HepG2 (cell line): ENCODE results near the gene DMBT1. TPM values are rescaled to one million over a fixed set of nuclear protein-coding genes. Genes with fewer than 3 reads are reported as not detected.

Experiments
- ATAC-seq: fragments of 200-7000 bp; cut with Tn5 transposase; 3 replicates; pipeline ENCODE4 v1.9.1; 2020; ENCODE audit warnings: mild to moderate bottlenecking, moderate library complexity
- BruUV-seq: library from RNA; stranded (reverse); fragments of 400-500 nt; replicated peaks from 2 replicates; lab custom pipeline; 2021; lab: Mats Ljungman, UMichigan
- CTCF ChIA-PET: fragments of 300-600 bp; formaldehyde crosslinking; extraction: SDS; loops from one replicate; lab custom pipeline; 2021; ENCODE audit warnings: low total read pairs, inconsistent platforms, low intra/inter-chr PET ratio; lab: Yijun Ruan, JAX
- POLR2A ChIA-PET: fragments of 350-600 bp; sonication (Branson Sonifier 250); formaldehyde crosslinking; loops from one replicate; lab custom pipeline; 2020; ENCODE audit warnings: antibody characterized with exemption, inconsistent platforms; lab: Yijun Ruan, JAX
- DNase-seq: peaks from one replicate; pipeline ENCODE4 v3.0.0-alpha.2; 2015; ENCODE audit warnings: low spot score
- FAIRE-seq: peaks from 3 replicates; lab custom pipeline; 2011; peaks lifted over from hg19 to GRCh38; lab: Jason Lieb, UNC
- H2AFZ ChIP-seq: one replicate; pipeline ENCODE4 v1.6.1; 2011; ENCODE audit warnings: low read length, inconsistent platforms
- H3K27ac ChIP-seq: fragments of 300-600 bp; 3 replicates; pipeline ENCODE4 v1.8.0; 2011; ENCODE audit warnings: mixed run types, mild to moderate bottlenecking, mixed read lengths, low read length, inconsistent platforms; ENCODE audit not compliant: insufficient read depth; ENCODE audit errors: extremely low read length
- H3K27me3 ChIP-seq, 2 experiments: fragments of 200-600 bp in 1 of 2; 2 replicates in 1 of 2; 3 replicates in 1 of 2; pipeline versions ENCODE4 v1.6.0 to v1.8.0; 2011; ENCODE audit warnings: low read length in 2 of 2, mild to moderate bottlenecking in 2 of 2, moderate library complexity in 2 of 2, inconsistent platforms in 1 of 2; ENCODE audit not compliant: insufficient read depth in 2 of 2, control insufficient read depth in 1 of 2
- H3K36me3 ChIP-seq, 2 experiments: fragments of 200-600 bp in 1 of 2; replicated peaks in 1 of 2; 2 replicates in 1 of 2; 3 replicates in 1 of 2; pipeline versions ENCODE4 v1.5.1 to v1.8.0; 2011; ENCODE audit warnings: low read length in 2 of 2, inconsistent platforms in 1 of 2; ENCODE audit not compliant: insufficient read depth in 2 of 2, control insufficient read depth in 1 of 2
- H3K4me1 ChIP-seq: 2 replicates; pipeline ENCODE4 v1.5.1; 2012; ENCODE audit warnings: low read length, inconsistent platforms; ENCODE audit not compliant: insufficient read depth
- H3K4me2 ChIP-seq: 2 replicates; pipeline ENCODE4 v1.6.0; 2011; ENCODE audit warnings: low read depth, low read length, inconsistent platforms
- H3K4me3 ChIP-seq, 3 experiments: fragments of 200-600 bp in 1 of 3; sonication (generic), shearing (Covaris generic) in 1 of 3; replicated peaks in 1 of 3; 2 replicates each; pipeline ENCODE4 v1.5.1; 2011 to 2016; ENCODE audit warnings: low read length in 3 of 3, inconsistent platforms in 2 of 3, low read depth in 2 of 3, mild to moderate bottlenecking in 2 of 3, control low read depth in 1 of 3, mixed read lengths in 1 of 3; ENCODE audit not compliant: insufficient read depth in 1 of 3
- H3K79me2 ChIP-seq: one replicate; pipeline ENCODE4 v1.6.1; 2011; ENCODE audit warnings: low read length, inconsistent platforms; ENCODE audit not compliant: insufficient read depth
- H3K9ac ChIP-seq: 2 replicates; pipeline ENCODE4 v1.6.0; 2011; ENCODE audit warnings: mild to moderate bottlenecking, low read depth, low read length, inconsistent platforms; ENCODE audit not compliant: insufficient read depth
- H3K9me3 ChIP-seq: 2 replicates; pipeline ENCODE4 v1.5.1; 2012; ENCODE audit warnings: mild to moderate bottlenecking, low read length
- H4K20me1 ChIP-seq: 2 replicates; pipeline ENCODE4 v1.6.0; 2011; ENCODE audit warnings: inconsistent platforms, mild to moderate bottlenecking, low read length, moderate library complexity; ENCODE audit not compliant: insufficient read depth
- GZF1 ChIP-seq: sonication (generic); formaldehyde crosslinking; IDR thresholded peaks from 2 replicates; pipeline ENCODE4 v1.5.1; 2020; ENCODE audit warnings: mild to moderate bottlenecking, missing genetic modification reagents
- PCBP2 ChIP-seq: fragments of 200-400 bp; formaldehyde crosslinking; optimal IDR thresholded peaks from 2 replicates; pipeline ENCODE3; 2018; ENCODE audit warnings: low read length, low read depth; ENCODE audit not compliant: poor library complexity, severe bottlenecking
- RBAK ChIP-seq: sonication (generic); formaldehyde crosslinking; IDR thresholded peaks from 2 replicates; pipeline ENCODE4 v1.5.1; 2020; ENCODE audit warnings: mild to moderate bottlenecking, missing genetic modification reagents
- SIX4 ChIP-seq: sonication (generic); formaldehyde crosslinking; IDR thresholded peaks from 2 replicates; pipeline ENCODE4 v1.4.0; 2020; ENCODE audit warnings: missing genetic modification reagents
- TGIF2 ChIP-seq: IDR thresholded peaks from 2 replicates; pipeline ENCODE4 v1.6.1; 2016; ENCODE audit warnings: control low read depth, missing compliant biosample characterization
- ZEB1 ChIP-seq: IDR thresholded peaks from 2 replicates; pipeline ENCODE4 v1.6.1; 2012; ENCODE audit warnings: mild to moderate bottlenecking, low read depth, inconsistent platforms; ENCODE audit not compliant: insufficient replicate concordance
- ZKSCAN8 ChIP-seq: IDR thresholded peaks from 2 replicates; pipeline ENCODE4 v1.6.1; 2016; ENCODE audit warnings: borderline replicate concordance, missing genetic modification reagents, missing compliant biosample characterization
- WGBS: methylation state at CpG from one replicate; pipeline ENCODE4 v1.1.6; 2017; ENCODE audit warnings: low lambda C conversion rate; 5-methylcytosine and 5-hydroxymethylcytosine counted together
- in situ Hi-C: cut with HindIII; loops from 2 replicates; pipeline ENCODE4 v1.10.0; 2017; ENCODE audit warnings: low pct_unique_long_range_greater_than_20kb; ENCODE audit not compliant: extremely low pct_ligation_motif_present
- intact Hi-C: fragments of 100-400 bp; cut with micrococcal nuclease; formaldehyde crosslinking; loops from one replicate; pipeline ENCODE4 v1.10.0; 2022; ENCODE audit not compliant: unreplicated experiment
- polyA plus RNA-seq, 8 experiments: library from polyadenylated mRNA; depleted of rRNA in 3 of 8; stranded (reverse) in 7 of 8; unstranded in 1 of 8; fragments of >200 nt; fragmentation: Illumina TruSeq in 4 of 8; extraction: Trizol in 4 of 8; gene quantifications; 2 replicates each; pipeline versions ENCODE4 v1.2.1 to v1.2.3, GENCODE V29; 2011 to 2016; ENCODE audit warnings: low read depth in 4 of 8, missing spikeins in 1 of 8, mixed read lengths in 1 of 8; ENCODE audit not compliant: insufficient read depth in 1 of 8
- total RNA-seq, 5 experiments: library from RNA; depleted of rRNA; stranded (reverse); fragments of >200 nt; fragmentation: Illumina TruSeq; extraction: Trizol; gene quantifications; 2 replicates each; pipeline ENCODE4 v1.2.3, GENCODE V29; 2016; ENCODE audit warnings: low read depth in 1 of 5
- TF ChIP-seq, protein P1 (sequence below): sonication (generic); formaldehyde crosslinking; IDR thresholded peaks from 2 replicates; pipeline ENCODE4 v1.8.0; 2022; ENCODE audit warnings: mild to moderate bottlenecking, missing genetic modification reagents, moderate library complexity
- TF ChIP-seq, protein P2 (sequence below): sonication (generic); formaldehyde crosslinking; IDR thresholded peaks from 2 replicates; pipeline ENCODE4 v1.4.0; 2020; ENCODE audit warnings: missing genetic modification reagents

DMBT1 gene
- total and polyA plus RNA-seq, 2 of the 13 experiments (the other 11 are each of a cell fraction or from before 2014, with no cell fraction given): not detected

DNA sequence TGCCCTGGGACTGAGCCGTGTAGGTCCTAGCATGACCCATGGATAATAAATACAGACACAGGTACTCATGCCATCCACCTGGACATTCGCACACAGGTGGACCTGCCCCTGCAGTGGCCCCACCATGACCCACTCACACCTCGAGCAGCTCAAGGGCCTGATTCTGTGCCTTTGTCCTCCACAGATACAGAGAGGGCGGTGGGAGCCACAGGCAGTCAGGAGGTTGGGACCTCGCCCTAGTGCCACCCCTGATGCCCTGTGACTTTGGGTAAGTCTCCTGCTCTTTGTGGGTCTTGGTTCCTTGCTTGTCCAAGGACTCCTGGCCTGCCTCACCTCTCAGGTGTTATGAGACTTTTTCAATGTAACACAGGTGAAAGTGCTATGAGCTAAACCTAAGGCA lies 96.2 kb downstream of the DMBT1 start:
- in situ Hi-C loops (no loop called here), intact Hi-C loops (no loop called here)
- H3K27me3 ChIP-seq: peaks cover 4 to 51% of the 10 kb centered on the region in 2 experiments; a peak in 3 of 5 replicates
- H3K4me2 ChIP-seq: no peak overlapping the region
- DNase-seq (no peak), ATAC-seq (no peak), FAIRE-seq (no peak)
- no peak overlapping the region for H3K4me3 ChIP-seq
- 0% methylated on average over 1 of the region's 5 CpGs for WGBS
- H3K36me3 ChIP-seq: no peaks in the 10 kb centered on the region
- no peak overlapping the region for H3K27ac ChIP-seq
- H2AFZ ChIP-seq: no peak overlapping the region
- ChIA-PET POLR2A (no interaction called here), CTCF (no interaction called here)
- H3K9me3 ChIP-seq: no peaks in the 10 kb centered on the region
- H3K9ac ChIP-seq: no peak overlapping the region
- no TSS peak for BruUV-seq
- H3K4me1 ChIP-seq: no peaks in the 10 kb centered on the region
- H4K20me1 ChIP-seq: no peaks in the 10 kb centered on the region
- H3K79me2 ChIP-seq: no peaks in the 10 kb centered on the region
- no peak for TF ChIP-seq SIX4 (CRISPR knock-in tag)
- no peak for TF ChIP-seq RBAK (CRISPR knock-in tag)
- TF ChIP-seq, protein P1, sequence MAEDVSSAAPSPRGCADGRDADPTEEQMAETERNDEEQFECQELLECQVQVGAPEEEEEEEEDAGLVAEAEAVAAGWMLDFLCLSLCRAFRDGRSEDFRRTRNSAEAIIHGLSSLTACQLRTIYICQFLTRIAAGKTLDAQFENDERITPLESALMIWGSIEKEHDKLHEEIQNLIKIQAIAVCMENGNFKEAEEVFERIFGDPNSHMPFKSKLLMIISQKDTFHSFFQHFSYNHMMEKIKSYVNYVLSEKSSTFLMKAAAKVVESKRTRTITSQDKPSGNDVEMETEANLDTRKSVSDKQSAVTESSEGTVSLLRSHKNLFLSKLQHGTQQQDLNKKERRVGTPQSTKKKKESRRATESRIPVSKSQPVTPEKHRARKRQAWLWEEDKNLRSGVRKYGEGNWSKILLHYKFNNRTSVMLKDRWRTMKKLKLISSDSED: no peak
- no peak for TF ChIP-seq PCBP2
- TF ChIP-seq, protein P2, sequence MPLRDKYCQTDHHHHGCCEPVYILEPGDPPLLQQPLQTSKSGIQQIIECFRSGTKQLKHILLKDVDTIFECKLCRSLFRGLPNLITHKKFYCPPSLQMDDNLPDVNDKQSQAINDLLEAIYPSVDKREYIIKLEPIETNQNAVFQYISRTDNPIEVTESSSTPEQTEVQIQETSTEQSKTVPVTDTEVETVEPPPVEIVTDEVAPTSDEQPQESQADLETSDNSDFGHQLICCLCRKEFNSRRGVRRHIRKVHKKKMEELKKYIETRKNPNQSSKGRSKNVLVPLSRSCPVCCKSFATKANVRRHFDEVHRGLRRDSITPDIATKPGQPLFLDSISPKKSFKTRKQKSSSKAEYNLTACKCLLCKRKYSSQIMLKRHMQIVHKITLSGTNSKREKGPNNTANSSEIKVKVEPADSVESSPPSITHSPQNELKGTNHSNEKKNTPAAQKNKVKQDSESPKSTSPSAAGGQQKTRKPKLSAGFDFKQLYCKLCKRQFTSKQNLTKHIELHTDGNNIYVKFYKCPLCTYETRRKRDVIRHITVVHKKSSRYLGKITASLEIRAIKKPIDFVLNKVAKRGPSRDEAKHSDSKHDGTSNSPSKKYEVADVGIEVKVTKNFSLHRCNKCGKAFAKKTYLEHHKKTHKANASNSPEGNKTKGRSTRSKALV: no peak

GRCh38 chr10:122657255-122657654 lies 96.7 kb downstream of the DMBT1 start:
- Histone ChIP-seq H3K36me3 (no peaks in the 10 kb centered on the region), H3K4me3 (no peak overlapping the region), H3K27me3 (peaks cover 4 to 53% of the 10 kb centered on the region in 2 experiments; a peak in 3 of 5 replicates), H4K20me1 (no peaks in the 10 kb centered on the region), H2AFZ (no peak overlapping the region), H3K4me1 (no peaks in the 10 kb centered on the region), H3K9me3 (no peaks in the 10 kb centered on the region), H3K79me2 (no peaks in the 10 kb centered on the region), H3K27ac (no peak overlapping the region), H3K4me2 (no peak overlapping the region), H3K9ac (no peak overlapping the region)
- no peak for TF ChIP-seq TGIF2
- no peak for TF ChIP-seq ZEB1
- no peak for TF ChIP-seq GZF1 (CRISPR knock-in tag)
- no peak for TF ChIP-seq ZKSCAN8 (CRISPR knock-in tag)
- FAIRE-seq (no peak), DNase-seq (no peak), ATAC-seq (no peak)
- CTCF ChIA-PET: no interaction called here
- WGBS: 0% methylated on average over 3 of the region's 4 CpGs
- BruUV-seq: no TSS peak
- intact Hi-C loops (no loop called here), in situ Hi-C loops (no loop called here)
- POLR2A ChIA-PET: no interaction called here
